Measurements from ENCODE around the gene MZF1. TPM values are rescaled to one million over a fixed set of nuclear protein-coding genes. Genes with fewer than 3 reads are reported as not detected.

MZF1 gene
- total and polyA plus RNA-seq, 9 of the 15 experiments (the other 6 are each of a cell fraction or from before 2014, with no cell fraction given): 0.31 to 29.3 (median 11.5) TPM

DNA sequence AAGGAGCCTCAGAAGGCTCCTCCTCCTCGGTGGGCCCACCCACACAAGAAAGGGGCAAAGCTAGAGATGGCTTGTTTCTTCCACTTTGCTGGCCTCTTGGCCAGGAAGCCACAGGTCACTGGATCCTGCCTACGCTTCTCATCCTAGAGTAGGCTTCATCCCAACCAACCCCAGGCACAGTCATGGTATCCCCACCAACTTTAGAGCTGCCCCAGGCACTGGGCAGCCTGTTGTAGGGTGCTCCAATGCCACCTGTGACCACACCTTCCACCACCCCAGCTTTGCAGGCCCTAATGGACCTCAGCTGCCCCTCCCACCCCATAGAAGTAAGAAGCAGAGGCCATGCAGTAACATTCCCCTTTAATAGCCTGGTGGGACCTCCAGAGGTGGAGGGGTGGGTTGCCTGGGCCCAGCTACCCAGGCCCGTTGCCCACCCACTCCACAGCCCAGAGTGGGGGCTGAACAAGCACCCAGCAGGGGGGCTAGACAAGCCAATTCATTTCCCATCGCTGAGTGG lies 17.7 kb downstream of the MZF1 start:
- peak overlapping the region; percentile 62 for H3K4me3 ChIP-seq
- H3K36me3 ChIP-seq (ENCODE audit: control insufficient read depth, insufficient read depth, low read length): peaks cover 60% of the 10 kb centered on the region
- H3K4me1 ChIP-seq (replicated peaks in 1 of 2; ENCODE audit: control insufficient read depth in 2 of 2, insufficient read depth in 2 of 2, low read length in 2 of 2): peaks cover 36 to 59% of the 10 kb centered on the region in 2 experiments
- no peak for DNase-seq (ENCODE audit: extremely low read depth in 1 of 4, low spot score in 3 of 4)
- H3K27ac ChIP-seq (ENCODE audit: extremely low read depth, low read depth, low read length): peak overlapping the region; percentile 86
- peak overlapping the region; percentile 84 to 94 for H3K9ac ChIP-seq (ENCODE audit: insufficient read depth in 1 of 2, low read depth in 2 of 2, low read length in 2 of 2)
- H2AFZ ChIP-seq (ENCODE audit: low read depth, low read length): peak overlapping the region; percentile 82
- peak overlapping the region; percentile 79 for H3K4me2 ChIP-seq (ENCODE audit: insufficient read depth, low read length)
- POLR2A ChIA-PET: interaction anchor here (0.6 to 3.7 kb wide), 12 partner anchors 10 to 373 kb away, joined by 3 to 48 read pairs (median 3); partner anchors contain the start of genes TRIM28, ZBTB45, ZNF274 and ZNF446
- H3K9me3 ChIP-seq (replicated peaks; ENCODE audit: control insufficient read depth, insufficient read depth, low read depth, low read length): no peaks in the 10 kb centered on the region
- TF ChIP-seq STAT5A (IDR thresholded peaks at IDR 0.05; ENCODE audit: borderline replicate concordance, low read length) (no peak), RBM39 (optimal IDR thresholded peaks at IDR 0.05; ENCODE audit: low read depth, low read length) (no peak), ZNF695 (CRISPR knock-in tag; IDR thresholded peaks at IDR 0.05) (no peak), MTA2 (IDR thresholded peaks at IDR 0.05; ENCODE audit: low read depth) (no peak), ZNF707 (CRISPR knock-in tag; conservative IDR thresholded peaks at IDR 0.05) (no peak), ZNF431 (CRISPR knock-in tag; IDR thresholded peaks at IDR 0.05) (no peak), EGR1 (conservative IDR thresholded peaks at IDR 0.05) (0 out of 2 replicates have a peak, but pooled peaks have one; percentile 1), PPARD (CRISPR knock-in tag; IDR thresholded peaks at IDR 0.05) (no peak), GTF2E2 (tag; IDR thresholded peaks at IDR 0.05) (0 out of 2 replicates have a peak, but pooled peaks have one; percentile 7), ZNF764 (CRISPR knock-in tag; IDR thresholded peaks at IDR 0.05; ENCODE audit: low read depth) (no peak), ZNF239 (CRISPR knock-in tag; IDR thresholded peaks at IDR 0.05) (no peak), FOXA3 (CRISPR knock-in tag; conservative IDR thresholded peaks at IDR 0.05 in 1 of 2, IDR thresholded peaks at IDR 0.05 in 1 of 2) (0 out of 4 replicates have a peak, but pooled peaks of 1 of the 2 experiments have one; percentile 30), L3MBTL2 (IDR thresholded peaks at IDR 0.05) (no peak)
- TF ChIP-seq, protein P1, sequence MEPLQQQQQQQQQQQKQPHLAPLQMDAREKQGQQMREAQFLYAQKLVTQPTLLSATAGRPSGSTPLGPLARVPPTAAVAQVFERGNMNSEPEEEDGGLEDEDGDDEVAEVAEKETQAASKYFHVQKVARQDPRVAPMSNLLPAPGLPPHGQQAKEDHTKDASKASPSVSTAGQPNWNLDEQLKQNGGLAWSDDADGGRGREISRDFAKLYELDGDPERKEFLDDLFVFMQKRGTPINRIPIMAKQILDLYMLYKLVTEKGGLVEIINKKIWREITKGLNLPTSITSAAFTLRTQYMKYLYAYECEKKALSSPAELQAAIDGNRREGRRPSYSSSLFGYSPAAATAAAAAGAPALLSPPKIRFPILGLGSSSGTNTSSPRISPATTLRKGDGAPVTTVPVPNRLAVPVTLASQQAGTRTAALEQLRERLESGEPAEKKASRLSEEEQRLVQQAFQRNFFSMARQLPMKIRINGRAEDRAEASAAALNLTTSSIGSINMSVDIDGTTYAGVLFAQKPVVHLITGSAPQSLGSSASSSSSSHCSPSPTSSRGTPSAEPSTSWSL (CRISPR knock-in tag; IDR thresholded peaks at IDR 0.05; ENCODE audit: borderline replicate concordance): no peak
- TF ChIP-seq, protein P2, sequence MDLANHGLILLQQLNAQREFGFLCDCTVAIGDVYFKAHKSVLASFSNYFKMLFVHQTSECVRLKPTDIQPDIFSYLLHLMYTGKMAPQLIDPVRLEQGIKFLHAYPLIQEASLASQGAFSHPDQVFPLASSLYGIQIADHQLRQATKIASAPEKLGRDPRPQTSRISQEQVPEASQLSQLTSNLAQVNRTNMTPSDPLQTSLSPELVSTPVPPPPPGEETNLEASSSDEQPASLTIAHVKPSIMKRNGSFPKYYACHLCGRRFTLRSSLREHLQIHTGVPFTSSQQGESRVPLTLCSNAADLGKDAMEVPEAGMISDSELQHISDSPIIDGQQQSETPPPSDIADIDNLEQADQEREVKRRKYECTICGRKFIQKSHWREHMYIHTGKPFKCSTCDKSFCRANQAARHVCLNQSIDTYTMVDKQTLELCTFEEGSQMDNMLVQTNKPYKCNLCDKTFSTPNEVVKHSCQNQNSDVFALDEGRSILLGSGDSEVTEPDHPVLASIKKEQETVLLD (IDR thresholded peaks at IDR 0.05): no peak
- TF ChIP-seq, protein P3, sequence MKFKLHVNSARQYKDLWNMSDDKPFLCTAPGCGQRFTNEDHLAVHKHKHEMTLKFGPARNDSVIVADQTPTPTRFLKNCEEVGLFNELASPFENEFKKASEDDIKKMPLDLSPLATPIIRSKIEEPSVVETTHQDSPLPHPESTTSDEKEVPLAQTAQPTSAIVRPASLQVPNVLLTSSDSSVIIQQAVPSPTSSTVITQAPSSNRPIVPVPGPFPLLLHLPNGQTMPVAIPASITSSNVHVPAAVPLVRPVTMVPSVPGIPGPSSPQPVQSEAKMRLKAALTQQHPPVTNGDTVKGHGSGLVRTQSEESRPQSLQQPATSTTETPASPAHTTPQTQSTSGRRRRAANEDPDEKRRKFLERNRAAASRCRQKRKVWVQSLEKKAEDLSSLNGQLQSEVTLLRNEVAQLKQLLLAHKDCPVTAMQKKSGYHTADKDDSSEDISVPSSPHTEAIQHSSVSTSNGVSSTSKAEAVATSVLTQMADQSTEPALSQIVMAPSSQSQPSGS (CRISPR knock-in tag; IDR thresholded peaks at IDR 0.05): no peak
- CTCF ChIA-PET (ENCODE audit: low intra/inter-chr PET ratio): no interaction called here
- peaks cover 3% of the 10 kb centered on the region for H3K9me1 ChIP-seq (ENCODE audit: control insufficient read depth, insufficient read depth, low read length)
- peaks cover 53% of the 10 kb centered on the region for H3K79me2 ChIP-seq (ENCODE audit: control insufficient read depth, insufficient read depth, low read length)
- H3K27me3 ChIP-seq (ENCODE audit: control insufficient read depth in 2 of 2, insufficient read depth in 2 of 2, low read length in 2 of 2): no peaks in the 10 kb centered on the region
- no peak for FAIRE-seq
- BruUV-seq (replicated peaks): no TSS peak
- H4K20me1 ChIP-seq (replicated peaks; ENCODE audit: control insufficient read depth, insufficient read depth, low read length): no peaks in the 10 kb centered on the region
- in situ Hi-C loops (cut with MboI) (no loop called here), intact Hi-C loops (cut with micrococcal nuclease) (no loop called here)
- no peak for ATAC-seq
- WGBS (ENCODE audit: insufficient coverage, low coverage, missing lambda C conversion rate): 30% methylated on average over 4 of the region's 4 CpGs

All from K562 (cell line).